Effector memory CD8-positive, alpha-beta T cell (primary cell): ENCODE data around the gene RNF130.
A peak's percentile ranks its signal among the peaks of the same experiment; 100 is the strongest.

Experiments
- ATAC-seq: fragments of 150-1000 bp; cut with Tn5 transposase; replicated peaks from 2 replicates; pipeline ENCODE4 v1.10.0; 2021; ENCODE audit warnings: mild to moderate bottlenecking, moderate library complexity
- DNase-seq, 3 experiments: peaks; one replicate each; pipeline ENCODE4 v3.0.0; 2021
- H3K27ac Mint-ChIP-seq, 2 donors: one replicate each; pipeline ENCODE4 v1.8.0; 2022; ENCODE audit warnings: mild to moderate bottlenecking in 2 of 2, mixed read lengths in 2 of 2, moderate library complexity in 2 of 2
- H3K27me3 Mint-ChIP-seq, 2 donors: one replicate each; pipeline ENCODE4 v1.8.0; 2022; ENCODE audit warnings: mixed read lengths in 2 of 2
- H3K36me3 Mint-ChIP-seq: one replicate; pipeline ENCODE4 v1.8.0; 2022; ENCODE audit warnings: mild to moderate bottlenecking, moderate library complexity, mixed read lengths; ENCODE audit not compliant: insufficient read depth
- H3K4me1 Mint-ChIP-seq, 2 donors: one replicate each; pipeline ENCODE4 v1.8.0; 2022; ENCODE audit warnings: low read depth in 2 of 2, mixed read lengths in 2 of 2
- H3K4me3 Mint-ChIP-seq, 2 donors: one replicate each; pipeline ENCODE4 v1.8.0; 2022; ENCODE audit warnings: mild to moderate bottlenecking in 2 of 2, mixed read lengths in 2 of 2, moderate library complexity in 2 of 2
- H3K9me3 Mint-ChIP-seq, 2 donors: one replicate each; pipeline ENCODE4 v1.8.0; 2022; ENCODE audit warnings: mixed read lengths in 2 of 2

RNF130 gene

DNA sequence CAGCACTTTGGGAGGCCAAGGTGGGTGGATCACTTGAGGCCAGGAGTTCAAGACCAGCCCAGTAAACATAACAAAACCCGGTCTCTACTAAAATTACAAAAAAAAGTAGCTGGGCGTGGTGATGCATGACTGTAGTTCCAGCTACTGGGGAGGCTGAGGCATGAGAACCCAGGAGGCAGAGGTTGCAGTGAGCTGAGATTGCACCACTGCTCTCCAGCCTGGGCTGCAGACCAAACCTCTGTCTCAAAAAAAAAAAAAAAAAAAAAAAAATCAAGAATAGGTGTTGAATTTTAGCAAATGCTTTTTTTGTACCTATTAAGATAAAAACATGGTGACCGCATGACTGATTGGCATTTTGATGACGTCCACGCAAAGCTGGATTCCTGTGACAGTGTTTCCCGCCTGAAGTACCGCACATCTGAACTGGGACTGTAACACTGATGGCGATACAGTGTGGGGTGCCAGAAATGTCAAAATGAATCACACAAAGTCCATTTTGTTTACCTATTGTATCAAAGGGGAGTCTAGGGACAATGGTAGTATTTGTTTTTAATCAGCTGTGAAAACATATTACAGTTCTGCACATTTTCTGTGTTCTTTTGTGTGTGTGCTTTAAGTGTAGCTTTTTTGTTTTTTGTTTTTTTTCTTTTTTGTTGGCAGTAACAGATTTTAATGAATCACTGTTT is 140.6 kb downstream of the RNF130 start:
- Mint-ChIP-seq H3K4me1 (no peaks in the 10 kb centered on the region), H3K36me3 (no peaks in the 10 kb centered on the region), H3K9me3 (no peaks in the 10 kb centered on the region)

DNA sequence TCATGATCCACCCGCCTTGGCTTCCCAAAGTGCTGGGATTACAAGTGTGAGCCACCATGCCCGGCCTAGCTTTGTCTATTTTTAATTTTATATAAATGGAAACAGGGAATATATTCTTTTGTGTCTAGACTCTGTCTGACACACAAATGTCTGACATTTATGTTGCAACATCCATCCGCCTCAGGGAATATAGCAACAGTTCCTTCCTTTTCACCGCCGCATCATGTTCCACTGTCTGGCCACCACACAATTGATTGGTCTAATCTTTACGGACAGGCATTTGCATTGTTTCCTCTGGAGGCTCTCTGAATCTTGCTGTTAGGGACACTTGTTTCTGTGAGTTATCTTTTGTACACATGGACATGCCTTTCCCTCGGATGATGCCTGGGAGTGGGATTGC is 143.7 kb downstream of the RNF130 start:
- Mint-ChIP-seq H3K4me1 (peaks cover 0 to 2% of the 10 kb centered on the region in 2 donors), H3K4me3 (no peak overlapping the region), H3K27me3 (peaks cover 0 to 9% of the 10 kb centered on the region in 2 donors), H3K36me3 (no peaks in the 10 kb centered on the region), H3K27ac (no peak overlapping the region), H3K9me3 (no peaks in the 10 kb centered on the region)
- DNase-seq (no peak), ATAC-seq (no peak)

More for the DNA sequence above, 140.6 kb downstream of the RNF130 start:
- ATAC-seq, result no peak
- Mint-ChIP-seq H3K27me3 (no peaks in the 10 kb centered on the region), H3K4me3 (no peak overlapping the region), H3K27ac (no peak overlapping the region)
- DNase-seq, result no peak

DNA sequence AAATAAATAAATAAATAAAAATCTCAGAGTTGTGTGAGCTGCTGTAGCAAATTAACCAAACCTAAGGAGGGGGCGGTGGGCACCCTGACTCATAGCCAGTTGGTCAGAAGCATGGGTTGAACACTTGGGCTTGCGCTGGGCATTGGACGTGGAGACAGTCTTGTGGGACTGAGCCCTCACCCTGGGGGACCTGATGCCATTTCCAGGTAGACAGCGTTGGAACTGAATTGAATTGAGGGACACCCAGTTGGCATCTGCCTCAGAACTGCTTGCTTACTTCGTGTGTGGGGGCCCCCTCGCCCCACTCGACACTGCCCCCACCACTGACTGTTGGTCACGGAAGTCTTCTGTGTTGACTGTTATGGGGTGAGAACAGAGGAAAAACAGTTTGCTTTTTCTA is 144.9 kb downstream of the RNF130 start:
- ATAC-seq (no peak), DNase-seq (no peak)
- no peaks in the 10 kb centered on the region for H3K9me3 Mint-ChIP-seq
- H3K36me3 Mint-ChIP-seq, result no peaks in the 10 kb centered on the region
- peaks cover 0 to 9% of the 10 kb centered on the region in 2 donors for H3K27me3 Mint-ChIP-seq
- no peak overlapping the region for H3K27ac Mint-ChIP-seq
- peaks cover 0 to 2% of the 10 kb centered on the region in 2 donors for H3K4me1 Mint-ChIP-seq
- H3K4me3 Mint-ChIP-seq, result no peak overlapping the region

DNA sequence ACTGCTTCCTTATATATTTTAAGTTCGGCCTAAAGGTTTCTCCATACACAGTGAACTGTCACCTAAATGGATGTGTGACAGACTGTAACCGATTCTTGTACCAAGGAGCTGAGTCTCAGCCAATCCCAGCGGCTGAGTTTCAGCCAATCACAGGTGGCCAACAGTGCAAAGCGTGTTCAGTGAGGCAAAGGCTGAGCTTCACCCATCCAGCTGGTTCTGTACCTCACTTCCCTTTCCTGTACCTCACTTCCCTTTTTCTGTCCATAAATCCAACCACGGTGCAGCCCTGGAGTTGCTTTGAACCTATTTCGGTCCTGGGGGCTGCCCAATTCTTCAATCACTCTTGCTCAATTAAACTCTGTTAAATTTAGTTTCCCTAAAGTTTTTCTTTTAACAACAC is 148.1 kb downstream of the RNF130 start:
- ATAC-seq (no peak), DNase-seq (no peak)
- H3K27me3 Mint-ChIP-seq, result peaks cover 0 to 23% of the 10 kb centered on the region in 2 donors
- H3K36me3 Mint-ChIP-seq, result no peaks in the 10 kb centered on the region
- no peaks in the 10 kb centered on the region for H3K9me3 Mint-ChIP-seq
- no peak overlapping the region for H3K4me3 Mint-ChIP-seq
- H3K4me1 Mint-ChIP-seq, result peaks cover 0 to 4% of the 10 kb centered on the region in 2 donors
- no peak overlapping the region for H3K27ac Mint-ChIP-seq

DNA sequence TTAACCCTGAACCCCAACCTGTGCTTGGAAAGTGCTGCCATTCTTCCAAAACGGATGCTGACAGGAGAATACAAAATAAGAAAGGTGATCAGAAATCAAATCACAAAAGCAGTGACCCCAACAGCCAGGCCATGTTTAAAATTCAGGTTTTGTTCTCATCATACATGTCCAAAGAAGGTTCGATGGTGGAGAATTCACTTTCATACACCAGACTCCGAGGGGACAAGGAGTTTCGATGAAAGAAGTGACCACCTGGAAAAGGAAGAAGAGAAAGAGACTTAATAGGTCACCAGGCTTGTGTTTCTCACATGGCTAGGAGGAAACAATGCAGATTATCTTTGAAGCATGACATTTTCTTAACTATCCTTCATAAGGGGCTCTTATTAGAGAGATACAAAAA is 151.4 kb downstream of the RNF130 start:
- Mint-ChIP-seq H3K9me3 (no peaks in the 10 kb centered on the region), H3K27ac (no peak overlapping the region), H3K36me3 (no peaks in the 10 kb centered on the region), H3K4me3 (no peak overlapping the region), H3K4me1 (peaks cover 0 to 4% of the 10 kb centered on the region in 2 donors), H3K27me3 (peaks cover 9 to 56% of the 10 kb centered on the region in 2 donors)
- DNase-seq (no peak), ATAC-seq (no peak)

DNA sequence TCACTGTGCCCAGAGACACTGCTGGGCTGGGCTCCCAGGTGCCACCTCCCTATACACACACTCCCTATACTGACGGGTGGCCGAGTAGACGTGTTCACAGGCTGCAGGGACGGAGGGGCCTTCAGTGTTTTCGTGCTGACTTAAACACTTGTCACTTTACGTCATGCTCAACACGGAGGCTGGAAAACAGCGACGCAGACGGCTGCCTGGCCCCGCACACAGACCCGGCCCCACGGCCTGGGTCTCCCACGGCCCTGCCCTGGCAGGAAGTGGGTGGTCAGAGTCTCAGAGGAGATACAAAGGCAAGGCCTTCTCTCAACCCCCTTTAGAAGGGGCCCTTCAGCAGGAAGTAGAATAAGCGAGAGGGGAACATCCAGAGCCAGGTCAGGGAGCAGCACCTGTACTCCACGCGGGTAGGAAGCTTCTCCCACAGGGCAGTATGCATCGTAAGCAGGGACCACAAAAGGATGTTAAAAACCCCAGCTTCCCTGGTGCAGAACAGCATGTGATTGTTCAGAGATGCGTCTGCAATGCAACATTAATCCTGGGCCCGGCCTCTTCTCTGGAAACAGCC is 152.0 kb downstream of the RNF130 start:
- no peak for ATAC-seq

DNA sequence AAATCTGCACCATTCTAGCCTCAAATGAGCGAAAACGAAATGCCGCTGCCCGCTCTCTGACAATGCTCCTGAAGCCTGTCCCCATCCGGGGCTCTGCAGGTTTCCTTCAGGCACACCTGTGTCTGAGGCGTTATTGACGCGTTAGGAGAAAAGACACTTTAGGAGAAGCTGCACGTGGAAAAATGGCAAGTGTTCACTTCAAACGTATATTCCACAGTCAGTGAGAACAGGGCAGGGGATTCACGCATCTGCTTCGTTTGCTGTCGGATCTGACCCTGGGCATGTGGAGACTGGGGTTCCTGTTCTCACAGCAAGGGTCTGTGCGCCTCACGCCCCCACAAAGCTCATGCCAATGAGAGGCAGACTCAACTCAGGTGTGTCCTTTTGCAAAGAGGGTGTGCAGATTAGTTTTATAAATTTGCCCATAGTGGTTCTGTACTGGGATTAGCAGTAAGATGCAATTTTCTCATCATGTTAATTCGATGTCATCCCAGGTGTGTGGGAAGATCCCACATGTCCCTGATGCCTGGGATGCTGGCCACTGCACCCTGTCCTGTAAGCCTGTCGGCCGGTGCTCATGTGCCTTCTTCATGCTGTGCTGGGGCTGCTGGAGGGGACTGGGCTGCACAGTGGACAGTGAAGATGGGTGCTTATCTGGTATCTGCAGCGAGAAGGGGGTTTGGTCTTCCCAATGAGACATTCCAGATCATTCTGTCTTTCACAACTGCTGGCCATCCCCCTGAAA is 152.6 kb downstream of the RNF130 start:
- ATAC-seq (no peak), DNase-seq (no peak)
- Mint-ChIP-seq H3K36me3 (no peaks in the 10 kb centered on the region), H3K4me3 (no peak overlapping the region), H3K4me1 (peaks cover 4 to 5% of the 10 kb centered on the region in 2 donors), H3K9me3 (no peaks in the 10 kb centered on the region), H3K27ac (no peak overlapping the region), H3K27me3 (peaks cover 9 to 57% of the 10 kb centered on the region in 2 donors)

More for the DNA sequence above, 152.0 kb downstream of the RNF130 start:
- no peaks in the 10 kb centered on the region for H3K9me3 Mint-ChIP-seq
- no peak for DNase-seq
- H3K4me1 Mint-ChIP-seq, result peaks cover 0 to 4% of the 10 kb centered on the region in 2 donors
- H3K36me3 Mint-ChIP-seq, result no peaks in the 10 kb centered on the region
- H3K27me3 Mint-ChIP-seq, result peaks cover 9 to 57% of the 10 kb centered on the region in 2 donors
- no peak overlapping the region for H3K4me3 Mint-ChIP-seq
- H3K27ac Mint-ChIP-seq, result no peak overlapping the region

DNA sequence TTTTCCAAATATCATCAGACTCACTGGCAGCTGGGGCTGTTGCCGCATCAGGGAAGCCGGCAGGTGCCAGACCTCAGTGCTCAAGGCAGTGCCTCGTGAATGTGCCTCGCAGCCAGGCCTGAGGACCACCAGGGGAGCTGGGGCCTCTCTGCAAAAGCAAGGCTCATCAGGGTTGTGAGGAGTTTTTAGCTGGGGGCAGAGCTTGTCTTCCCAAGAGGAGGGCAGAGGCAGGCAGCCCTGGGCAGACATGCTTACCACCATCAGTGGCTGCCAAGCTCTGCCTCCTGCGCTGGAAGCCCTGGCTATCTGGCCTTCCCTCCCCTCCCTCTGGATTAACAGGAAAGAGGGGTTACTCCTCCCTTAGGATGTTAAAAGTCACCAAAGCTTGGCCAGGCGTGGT is 155.0 kb downstream of the RNF130 start:
- Mint-ChIP-seq H3K36me3 (no peaks in the 10 kb centered on the region), H3K4me3 (no peak overlapping the region), H3K27ac (no peak overlapping the region), H3K4me1 (peaks cover 2 to 5% of the 10 kb centered on the region in 2 donors), H3K27me3 (peaks cover 9 to 48% of the 10 kb centered on the region in 2 donors), H3K9me3 (no peaks in the 10 kb centered on the region)
- DNase-seq, result no peak
- ATAC-seq, result no peak

DNA sequence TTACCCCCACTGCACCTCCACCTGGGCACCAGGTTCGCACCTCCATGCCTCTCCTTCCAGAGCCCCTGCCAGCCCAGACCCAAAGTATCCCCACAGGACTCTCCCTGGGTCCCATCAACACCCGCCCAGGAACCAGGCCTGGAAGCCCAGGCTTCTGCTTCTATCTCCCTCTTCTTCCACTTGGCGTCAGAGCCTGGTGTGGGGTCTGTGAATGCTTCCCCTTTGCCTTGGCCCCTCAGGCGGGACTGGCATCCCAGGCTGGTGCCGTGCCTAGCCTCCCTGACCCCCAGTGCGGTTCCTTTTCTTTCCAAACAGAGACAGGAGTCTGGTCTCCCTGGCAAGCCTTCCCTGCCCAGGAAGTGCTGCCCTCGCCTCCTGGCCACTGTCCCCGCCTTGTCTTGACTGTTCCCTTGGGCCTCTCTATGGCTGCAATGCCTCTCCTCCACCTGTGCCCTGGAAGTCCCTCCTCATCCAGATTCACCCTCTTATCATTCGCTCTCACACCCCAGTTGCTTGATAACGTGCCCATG is 156.1 kb downstream of the RNF130 start:
- no peak for DNase-seq
- H3K27me3 Mint-ChIP-seq, result peaks cover 9 to 48% of the 10 kb centered on the region in 2 donors
- H3K4me3 Mint-ChIP-seq, result no peak overlapping the region
- H3K36me3 Mint-ChIP-seq, result no peaks in the 10 kb centered on the region
- H3K27ac Mint-ChIP-seq, result no peak overlapping the region
- H3K4me1 Mint-ChIP-seq, result peaks cover 2 to 5% of the 10 kb centered on the region in 2 donors
- H3K9me3 Mint-ChIP-seq, result no peaks in the 10 kb centered on the region
- ATAC-seq, result no peak

DNA sequence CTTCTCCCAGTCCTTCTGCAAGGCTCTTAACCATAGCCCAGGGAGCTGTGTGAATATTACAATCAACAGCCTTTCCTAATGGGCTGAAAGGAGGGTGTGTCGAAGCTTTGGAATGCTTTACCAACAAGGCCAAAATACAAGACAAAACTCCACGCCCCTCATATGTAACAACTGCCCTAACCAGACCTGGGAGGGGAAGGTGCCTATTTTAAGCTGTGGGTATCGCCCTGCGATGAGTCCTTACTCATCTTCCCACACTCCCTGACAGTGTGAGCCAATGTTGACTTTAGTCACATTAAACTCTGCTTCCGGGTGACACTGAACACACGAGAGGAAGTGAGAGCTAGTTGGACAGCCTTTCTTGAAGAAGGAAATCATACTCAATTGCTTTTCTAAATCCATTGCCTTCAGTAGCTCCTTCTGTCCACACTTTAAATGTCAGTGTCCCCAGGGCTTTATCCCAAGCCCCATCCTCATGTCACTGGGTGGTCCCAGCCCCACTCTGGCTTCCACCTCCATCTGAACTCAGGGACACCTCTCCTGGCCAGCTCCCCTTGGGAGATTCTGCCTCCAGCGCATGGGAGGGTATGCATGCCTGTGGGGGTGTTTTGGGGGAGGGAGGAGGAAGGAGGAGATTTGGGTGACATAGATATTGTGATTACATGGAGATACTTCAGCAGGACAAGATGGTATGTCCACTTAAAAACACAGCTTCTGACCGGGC is 157.4 kb downstream of the RNF130 start:
- ATAC-seq (peak; percentile 24), DNase-seq (no peak)
- peaks cover 9 to 41% of the 10 kb centered on the region in 2 donors for H3K27me3 Mint-ChIP-seq
- no peak overlapping the region for H3K4me3 Mint-ChIP-seq
- no peaks in the 10 kb centered on the region for H3K9me3 Mint-ChIP-seq
- H3K4me1 Mint-ChIP-seq, result peaks cover 0 to 5% of the 10 kb centered on the region in 2 donors
- no peaks in the 10 kb centered on the region for H3K36me3 Mint-ChIP-seq
- H3K27ac Mint-ChIP-seq, result peak overlapping the region in 1 of 2 donors; percentile 41

DNA sequence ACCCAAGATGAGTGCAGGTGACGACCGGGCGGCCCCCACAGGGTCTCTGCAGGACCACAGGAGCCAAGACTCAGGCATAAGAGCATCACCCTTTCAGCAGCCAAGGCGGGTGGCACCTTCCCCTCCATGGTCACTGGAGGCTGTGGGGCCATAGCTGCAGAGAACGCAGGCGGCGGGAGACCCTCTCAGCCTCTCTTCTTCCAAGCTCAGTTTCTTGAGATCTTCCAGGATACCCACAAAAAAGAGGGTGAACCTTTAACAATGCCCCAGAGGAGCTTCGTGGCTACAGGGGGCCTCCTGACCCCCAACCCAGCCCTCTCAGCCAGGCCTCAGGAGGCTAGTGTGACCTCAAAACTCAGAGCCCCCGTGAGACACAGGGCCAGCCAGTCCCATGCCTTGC is 158.1 kb downstream of the RNF130 start:
- no peak overlapping the region for H3K27ac Mint-ChIP-seq
- no peak overlapping the region for H3K4me3 Mint-ChIP-seq
- ATAC-seq (no peak), DNase-seq (no peak)
- peaks cover 9 to 35% of the 10 kb centered on the region in 2 donors for H3K27me3 Mint-ChIP-seq
- H3K4me1 Mint-ChIP-seq, result peaks cover 0 to 5% of the 10 kb centered on the region in 2 donors
- no peaks in the 10 kb centered on the region for H3K36me3 Mint-ChIP-seq
- no peaks in the 10 kb centered on the region for H3K9me3 Mint-ChIP-seq

DNA sequence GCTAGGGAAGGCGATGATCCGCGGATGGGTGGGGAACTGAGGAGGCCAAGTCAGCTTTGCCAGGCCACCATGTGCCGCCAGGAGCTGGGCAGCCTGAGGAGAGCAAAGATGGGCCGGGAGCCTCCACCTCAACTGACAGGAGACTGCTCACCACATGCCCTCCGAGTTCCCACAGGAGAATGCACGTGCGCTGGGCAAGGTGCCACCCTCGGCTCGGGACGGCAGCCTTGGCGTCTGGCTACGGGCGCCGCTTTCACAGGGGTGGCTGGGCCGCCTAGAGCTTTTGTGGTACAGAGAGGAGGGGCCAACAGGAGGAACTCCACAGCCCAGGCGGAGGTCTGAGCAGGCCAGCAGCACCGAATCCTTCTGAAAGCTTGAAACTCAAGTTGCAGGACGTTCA is 158.6 kb downstream of the RNF130 start:
- H3K27me3 Mint-ChIP-seq, result peaks cover 9 to 30% of the 10 kb centered on the region in 2 donors
- no peaks in the 10 kb centered on the region for H3K36me3 Mint-ChIP-seq
- ATAC-seq (no peak), DNase-seq (no peak)
- no peak overlapping the region for H3K4me3 Mint-ChIP-seq
- no peak overlapping the region for H3K27ac Mint-ChIP-seq
- H3K9me3 Mint-ChIP-seq, result no peaks in the 10 kb centered on the region
- H3K4me1 Mint-ChIP-seq, result peaks cover 0 to 5% of the 10 kb centered on the region in 2 donors

DNA sequence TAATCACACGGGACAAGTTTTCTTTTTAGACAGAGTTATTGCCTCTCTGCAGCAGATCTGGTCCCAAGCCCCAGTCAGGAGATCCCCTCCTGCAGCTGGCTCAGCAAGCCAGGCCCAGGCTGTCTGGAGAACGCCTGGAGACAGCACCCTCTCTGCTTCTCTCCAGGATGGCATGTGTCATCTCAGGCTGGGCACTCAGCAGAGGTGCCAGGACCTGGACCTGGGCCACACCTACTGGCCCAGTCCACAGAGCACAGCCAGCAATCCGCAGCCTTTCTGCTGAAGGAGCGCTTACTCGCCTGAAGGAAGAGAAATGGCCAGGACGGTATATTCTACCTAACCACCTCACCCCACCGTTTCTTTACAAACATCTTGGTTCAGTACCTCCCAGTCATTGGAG is 159.2 kb downstream of the RNF130 start:
- Mint-ChIP-seq H3K27ac (no peak overlapping the region), H3K27me3 (peaks cover 9 to 24% of the 10 kb centered on the region in 2 donors), H3K4me1 (peaks cover 0 to 5% of the 10 kb centered on the region in 2 donors), H3K9me3 (no peaks in the 10 kb centered on the region), H3K4me3 (no peak overlapping the region), H3K36me3 (no peaks in the 10 kb centered on the region)
- DNase-seq (no peak), ATAC-seq (no peak)
